SKM-1 treated with dmso at 0.1 percent for 144 hours (cell line): ENCODE results near the gene CD34.
A peak's percentile ranks its signal among the peaks of the same experiment; 100 is the strongest.
"Not testable (repeated sequence)": the region's sequence is repeated elsewhere in the genome, so short reads cannot be mapped to it uniquely, and the experiment has no call there.

Experiments used
- DNase-seq: peaks from one replicate; lab custom pipeline; 2025; ENCODE audit not compliant: unreplicated experiment; lab: John Stamatoyannopoulos, UW

CD34 gene

DNA sequence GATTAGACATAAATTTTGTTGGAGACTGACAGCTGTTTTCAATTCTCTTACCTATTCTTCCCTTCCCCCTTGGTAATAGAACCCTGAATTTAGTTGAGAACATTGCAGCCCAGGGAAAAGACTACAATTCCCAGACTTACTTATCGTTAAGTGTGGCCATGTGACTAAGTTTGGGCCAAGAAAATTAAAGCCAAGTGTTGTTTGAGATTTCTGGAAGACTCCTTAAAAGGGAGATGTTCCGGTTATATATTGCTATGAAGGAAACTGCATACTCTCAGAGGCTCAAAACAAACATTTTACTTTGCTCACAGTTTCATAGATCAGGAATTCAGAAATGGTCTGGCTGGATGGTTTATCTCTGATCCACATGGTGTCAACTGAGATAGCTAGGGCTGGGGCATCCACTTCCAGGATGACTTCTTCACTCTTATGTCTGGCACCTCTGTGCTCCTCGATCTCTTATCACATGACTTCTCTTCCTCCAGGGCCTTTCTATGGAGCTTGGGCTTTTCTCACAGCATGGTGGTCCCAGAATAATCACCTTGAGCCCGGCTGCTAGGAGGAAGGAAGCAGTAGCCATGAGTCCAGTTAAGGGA, 22.4 kb upstream of the CD34 start:
- no peak for DNase-seq

- no peak for DNase-seq
These were observed 16.1 kb upstream of the CD34 start for GRCh38 chr1:207926984-207927383.

DNA sequence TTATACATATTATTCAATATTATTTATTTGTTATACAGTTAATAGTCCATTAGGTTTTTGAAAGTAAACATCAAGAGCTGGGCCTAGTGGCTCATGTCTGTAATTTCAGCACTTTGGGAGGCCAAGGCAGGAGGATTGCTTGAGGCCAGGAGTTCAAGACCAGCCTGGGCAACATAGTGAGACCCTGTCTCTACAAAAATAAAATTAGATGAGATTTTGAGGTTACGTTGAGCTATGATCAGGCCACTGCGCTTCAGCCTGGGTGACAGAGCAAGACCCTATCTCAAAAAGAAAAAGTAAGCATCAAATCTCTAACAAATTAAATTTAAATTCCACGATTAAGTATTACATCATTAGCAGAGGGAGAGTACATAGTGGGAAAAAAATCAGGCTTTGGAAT, 15.0 kb upstream of the CD34 start:
- DNase-seq = not testable (repeated sequence)

DNA sequence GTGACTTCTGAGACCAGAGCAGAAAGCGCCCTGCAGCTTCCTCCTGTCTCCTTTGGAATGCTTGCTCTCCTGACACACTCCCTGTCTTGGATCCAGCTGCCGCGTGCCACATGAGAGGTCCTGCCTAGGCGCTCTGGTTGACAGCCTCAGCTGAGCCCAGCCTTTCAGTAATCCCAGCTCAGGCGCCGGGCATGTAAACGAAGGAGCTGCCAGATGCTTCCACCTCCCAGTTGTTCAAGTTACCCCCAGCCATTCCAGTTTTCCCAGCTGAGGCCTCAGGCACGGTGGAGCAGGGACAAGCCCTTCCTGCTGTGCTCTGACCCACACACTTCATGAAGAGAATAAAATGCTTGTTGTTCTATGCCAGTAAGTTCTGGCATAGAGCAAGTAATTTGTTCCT, 14.3 kb upstream of the CD34 start:
- no peak for DNase-seq

DNA sequence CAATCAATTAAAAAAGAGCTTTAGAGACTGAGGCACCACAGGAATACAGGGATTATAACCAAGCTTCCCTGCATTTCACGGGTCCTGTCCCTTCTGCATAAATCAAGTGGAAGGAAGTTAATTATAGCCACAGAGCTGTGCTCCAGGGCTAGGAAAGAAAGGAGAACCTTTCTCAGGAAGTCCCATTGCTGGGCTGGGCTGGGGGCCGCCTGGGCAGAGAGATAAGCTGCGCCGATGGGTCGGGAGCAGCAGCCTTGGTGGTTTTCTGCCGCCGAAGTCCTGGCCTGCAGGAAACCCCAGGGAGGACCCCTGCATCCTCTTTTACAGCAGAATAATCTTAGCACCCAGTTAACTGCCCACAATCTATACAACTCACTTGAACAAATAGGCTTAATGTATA, 12.6 kb upstream of the CD34 start:
- peak; percentile 92 for DNase-seq

- no peak for DNase-seq
These were observed 12.2 kb upstream of the CD34 start for GRCh38 chr1:207923121-207923520.

- no peak for DNase-seq
These were observed 11.6 kb upstream of the CD34 start for GRCh38 chr1:207922554-207922953.

DNA sequence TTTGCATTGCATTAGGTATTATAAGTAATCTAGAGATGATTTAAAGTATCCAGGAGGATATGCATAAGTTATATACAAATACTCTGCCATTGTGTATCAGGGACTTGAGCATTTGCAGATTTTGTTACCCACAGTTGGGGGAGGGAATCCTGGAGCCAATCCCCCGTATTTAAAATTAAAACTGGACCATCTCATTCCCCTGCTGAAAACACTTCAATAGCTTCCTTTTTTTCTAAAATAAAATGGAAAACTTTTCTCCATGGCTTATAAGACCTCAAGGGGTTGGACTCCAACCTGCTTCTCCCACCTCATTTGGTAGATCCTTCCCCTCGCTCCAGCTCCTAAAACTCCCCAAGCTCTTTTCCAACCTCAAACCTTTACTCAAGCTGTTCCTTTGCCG, 10.4 kb upstream of the CD34 start:
- DNase-seq = no peak

DNA sequence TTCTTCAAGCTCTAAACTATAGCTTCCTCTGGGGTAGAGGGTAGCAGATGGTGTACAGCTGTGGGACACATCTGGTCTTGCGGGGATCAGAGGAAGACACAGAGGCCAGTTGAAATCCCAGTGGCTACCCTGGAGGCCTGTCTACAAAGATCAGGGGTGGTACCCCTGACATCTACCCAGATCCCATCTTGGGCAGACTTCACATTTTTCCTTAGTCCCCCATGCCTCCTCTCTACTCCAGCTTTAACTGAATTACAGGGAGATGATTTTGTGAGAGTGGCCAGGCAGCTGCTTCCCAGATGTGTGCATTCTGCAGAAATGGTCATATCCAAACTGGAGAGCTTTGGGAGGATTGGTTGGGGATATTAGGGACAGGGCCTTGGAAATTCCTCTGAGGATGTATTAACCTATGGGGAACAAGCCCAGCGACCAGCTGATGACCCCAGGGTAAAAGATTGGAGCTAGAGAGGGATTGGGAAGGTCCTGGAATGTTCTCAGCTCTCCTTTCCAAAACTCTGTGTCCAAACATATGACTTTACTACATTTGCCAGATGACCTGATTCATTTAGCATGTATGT, 9.6 kb upstream of the CD34 start:
- DNase-seq = no peak

GRCh38 chr1:207919523-207920170, 8.7 kb upstream of the CD34 start:
- DNase-seq = peak; percentile 52

DNA sequence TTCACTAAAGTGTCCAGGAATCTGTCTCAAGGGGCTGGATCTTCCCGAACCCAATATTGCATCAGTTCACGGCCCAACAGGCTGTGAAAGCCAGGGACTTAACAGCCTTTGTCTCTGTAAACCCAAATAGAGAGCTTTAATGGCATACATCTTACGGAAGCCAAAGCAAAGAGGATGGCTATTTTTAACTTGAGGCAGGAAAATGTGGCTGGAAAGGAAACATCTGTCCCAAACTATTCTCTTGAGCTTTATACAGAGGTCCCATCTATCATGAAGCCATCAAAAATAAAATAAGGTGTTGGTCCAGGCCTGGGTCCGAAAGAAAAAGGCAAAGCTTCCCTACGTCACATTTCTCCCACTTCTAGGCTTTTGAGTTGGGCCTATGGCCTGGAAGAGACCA, 7.7 kb upstream of the CD34 start:
- DNase-seq = no peak

- DNase-seq = no peak
These were observed 7.1 kb upstream of the CD34 start for GRCh38 chr1:207918011-207918410.

DNA sequence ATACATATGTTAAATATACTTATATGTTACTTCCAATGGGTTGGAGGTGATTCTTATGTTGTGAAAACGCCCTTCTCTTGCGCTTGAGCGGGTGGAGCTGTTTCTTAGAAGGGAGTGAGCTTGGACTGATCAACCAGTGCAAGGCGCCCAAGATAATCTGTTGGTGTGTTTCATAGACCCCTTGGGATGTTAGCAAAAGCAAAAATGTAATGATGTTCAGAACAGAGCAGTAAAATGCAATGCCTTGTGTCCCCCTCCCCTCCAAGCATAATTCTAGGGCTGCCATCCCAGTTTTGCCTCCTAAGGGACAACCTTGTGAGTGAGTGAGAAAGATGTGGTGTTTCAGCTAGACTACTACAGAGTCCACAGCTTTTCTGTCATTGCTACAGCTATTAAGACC, 6.2 kb upstream of the CD34 start:
- no peak for DNase-seq

- no peak for DNase-seq
These were observed 3.0 kb upstream of the CD34 start for GRCh38 chr1:207913951-207914350.

DNA sequence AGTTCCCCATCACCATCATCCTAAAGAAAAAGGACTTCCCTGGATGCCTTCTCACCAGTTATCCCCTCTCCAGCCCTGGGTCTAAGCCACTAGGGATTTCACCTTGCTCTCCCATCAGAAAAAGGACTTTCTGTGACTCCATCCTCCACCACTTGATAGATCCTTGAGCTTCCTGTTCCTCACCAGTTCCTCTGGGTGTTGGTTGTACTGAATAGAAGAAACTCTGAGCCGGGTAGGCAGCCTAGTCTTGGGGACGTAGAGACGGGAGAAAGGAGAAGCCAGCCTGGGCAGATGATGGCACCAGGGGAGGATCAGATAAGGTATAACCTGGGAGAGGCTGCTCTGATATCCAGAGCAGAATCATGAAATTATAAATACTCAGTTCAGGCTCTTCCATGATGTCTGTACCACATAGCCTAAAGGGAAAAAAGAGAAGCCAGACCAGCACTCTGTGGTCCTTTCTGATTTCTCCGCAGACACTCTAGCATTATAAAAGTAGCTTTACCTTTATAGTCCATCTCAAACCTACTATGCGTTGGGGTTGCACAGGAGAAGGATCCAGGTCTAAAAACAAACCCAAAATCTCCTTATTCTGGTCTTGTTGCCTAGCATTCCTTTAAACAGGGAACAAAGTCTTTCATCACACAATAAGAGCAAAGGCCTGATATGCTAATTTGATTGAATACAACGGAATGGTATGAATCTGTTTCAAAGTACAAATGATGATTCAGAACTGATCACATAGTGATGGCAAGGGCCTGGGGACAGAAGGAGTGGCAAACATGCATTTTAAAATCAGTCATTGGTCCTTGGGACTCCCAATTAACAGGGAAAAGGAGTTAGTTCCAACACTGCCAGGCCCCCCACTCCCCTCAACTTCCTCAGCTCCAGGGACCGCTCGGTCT, 1.2 kb upstream of the CD34 start:
- DNase-seq = no peak

DNA sequence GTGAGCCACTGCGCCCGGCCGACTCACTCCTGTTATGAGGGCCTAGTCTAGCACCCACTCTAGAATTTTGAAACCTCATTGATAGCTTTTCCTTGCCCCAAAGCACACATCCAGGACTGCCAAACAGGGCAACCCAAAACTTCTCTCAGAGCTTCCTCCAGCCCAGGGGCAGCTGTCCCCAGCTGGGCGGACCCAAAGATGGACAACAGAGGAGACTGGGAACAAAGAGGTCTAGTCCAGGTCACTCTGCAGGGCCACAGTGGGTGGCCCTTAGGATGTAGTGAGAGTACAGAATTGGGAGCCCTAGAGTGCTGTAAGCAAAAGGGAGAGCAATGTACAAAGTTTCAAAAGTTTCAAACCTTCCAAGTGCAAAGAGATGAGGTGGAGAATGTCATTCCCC, 1.2 kb downstream of the CD34 start:
- no peak for DNase-seq

GRCh38 chr1:207908107-207908734, 2.7 kb downstream of the CD34 start:
- peak; percentile 48 for DNase-seq

DNA sequence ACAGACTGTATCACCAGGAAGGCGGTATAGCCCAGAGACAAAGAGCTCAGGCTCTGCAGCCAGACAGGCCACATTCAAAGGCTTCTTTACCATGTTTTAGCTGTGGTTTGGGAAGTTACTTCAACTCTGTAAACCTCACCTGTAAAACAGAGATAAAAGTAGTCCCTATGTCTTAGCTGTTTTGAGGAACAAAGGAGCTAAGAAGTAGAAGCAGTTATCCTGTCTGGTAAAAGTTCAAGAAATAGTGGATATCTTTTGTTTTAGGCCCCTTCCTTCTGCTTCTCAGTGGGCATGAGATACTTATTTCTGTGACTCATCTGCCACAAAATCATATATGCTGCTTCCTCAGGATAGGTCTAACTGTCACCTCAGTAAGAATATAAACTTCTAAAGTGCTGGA, 6.5 kb downstream of the CD34 start:
- DNase-seq = peak; percentile 29

GRCh38 chr1:207903767-207904166, 7.2 kb downstream of the CD34 start:
- no peak for DNase-seq

DNA sequence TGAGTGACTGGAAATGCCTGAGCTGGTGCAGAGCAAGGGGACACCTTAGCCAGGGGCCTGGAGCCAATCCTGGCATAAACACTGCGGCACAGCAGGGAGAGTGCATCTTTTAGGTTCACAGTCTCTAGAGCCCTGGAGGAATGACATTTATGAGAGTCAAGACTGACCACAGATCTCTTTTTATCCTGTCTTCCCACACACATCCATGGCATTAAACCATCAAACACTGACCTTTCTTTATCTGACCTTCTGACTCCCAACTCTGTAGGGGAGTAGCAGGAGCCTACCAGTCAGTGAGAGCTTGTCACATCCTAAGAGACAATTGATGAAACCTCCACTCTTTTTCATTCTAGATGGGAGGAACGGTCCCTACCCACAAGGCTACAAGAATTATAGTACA, 7.9 kb downstream of the CD34 start:
- DNase-seq = no peak

DNA sequence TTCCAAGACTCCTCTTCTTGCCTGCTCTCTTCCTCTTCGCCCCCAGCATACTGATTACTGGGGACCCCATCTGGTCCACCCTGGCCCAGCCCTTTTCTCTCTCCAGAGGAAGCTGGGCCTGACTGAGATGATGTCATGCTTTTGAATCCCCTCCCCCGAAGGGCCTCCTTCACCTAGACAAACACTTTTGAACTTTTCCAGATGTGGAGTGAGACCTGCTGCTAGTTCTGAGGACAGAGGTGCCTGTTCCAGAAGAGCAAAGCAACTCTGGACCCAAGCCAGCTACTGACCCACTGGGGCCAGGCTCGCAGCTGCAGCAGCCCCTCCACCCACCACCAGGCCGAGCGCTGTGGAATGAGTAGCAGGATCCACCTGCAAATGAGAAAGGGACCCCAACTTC, 8.4 kb downstream of the CD34 start:
- DNase-seq = no peak
